BJ (cell line): ENCODE data around the gene MFSD2A. TPM values are rescaled to one million over a fixed set of nuclear protein-coding genes. Genes with fewer than 3 reads are reported as not detected.

Source experiments
- CTCF ChIA-PET: fragments of 350-600 bp; formaldehyde crosslinking; extraction: SDS; loops from one replicate; lab custom pipeline; 2021; ENCODE audit warnings: antibody characterized with exemption, inconsistent platforms; lab: Yijun Ruan, JAX
- POLR2A ChIA-PET: fragments of 300-600 bp; sonication (Branson Sonifier 250); formaldehyde crosslinking; extraction: SDS; loops from one replicate; lab custom pipeline; 2021; ENCODE audit warnings: antibody characterized with exemption; lab: Charles Lee
- DNase-seq: peaks from one replicate; pipeline ENCODE4 v3.0.0-alpha.2; 2011; ENCODE audit warnings: low read depth
- H3K27me3 ChIP-seq: 2 replicates; pipeline ENCODE4 v1.6.0; 2011; ENCODE audit warnings: low read length; ENCODE audit not compliant: control insufficient read depth, insufficient read depth
- H3K36me3 ChIP-seq: 2 replicates; pipeline ENCODE4 v1.5.1; 2011; ENCODE audit warnings: low read length; ENCODE audit not compliant: control insufficient read depth, insufficient read depth
- H3K4me3 ChIP-seq: 2 replicates; pipeline ENCODE4 v1.5.1; 2011; ENCODE audit warnings: low read depth, mild to moderate bottlenecking, control low read depth, low read length
- polyA plus RNA-seq: library from polyadenylated mRNA; depleted of rRNA; stranded (reverse); fragments of >200 nt; gene quantifications from 2 replicates; pipeline ENCODE4 v1.2.3, GENCODE V29; 2011
- TF ChIP-seq, protein P1 (sequence below): IDR thresholded peaks from 2 replicates; pipeline ENCODE4 v1.5.1; 2011; ENCODE audit warnings: low read depth, mild to moderate bottlenecking, control low read depth, inconsistent platforms, low read length, moderate library complexity; ENCODE audit not compliant: insufficient read depth

Gene MFSD2A
- polyA plus RNA-seq, 1 experiment = 2.0 TPM

DNA sequence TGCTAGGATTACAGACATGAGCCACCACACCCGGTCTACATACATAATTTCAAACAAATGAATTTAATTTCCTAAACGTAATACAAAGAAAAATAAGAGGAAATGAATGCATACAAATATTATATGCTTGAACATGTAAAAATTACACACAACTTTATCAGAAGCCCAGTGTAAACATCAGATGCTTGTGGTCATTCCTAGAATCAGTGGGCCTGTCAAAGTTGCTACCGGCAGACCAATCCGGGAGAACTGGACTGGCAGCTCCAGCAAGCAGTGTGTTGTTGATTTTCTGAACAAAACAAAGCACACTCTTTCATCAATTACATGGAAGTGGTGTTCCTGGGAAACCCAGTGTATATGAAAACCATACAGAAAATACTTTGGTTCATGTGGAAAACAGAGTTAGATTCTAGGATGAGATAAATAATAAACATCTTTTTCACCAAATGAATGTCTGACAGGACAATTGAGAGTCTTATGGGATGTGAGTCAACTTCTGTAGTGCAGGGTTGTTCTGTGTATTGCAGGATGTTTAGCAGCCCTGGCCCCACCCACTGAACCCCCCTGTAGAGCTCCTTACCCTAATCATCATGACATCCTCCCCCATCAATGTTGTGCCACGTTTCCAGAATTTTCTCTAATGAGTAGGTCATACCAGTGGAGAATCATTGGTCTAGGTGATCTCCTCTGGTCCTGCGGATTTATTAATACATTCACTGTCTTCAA is 33.8 kb downstream of the MFSD2A start:
- CTCF ChIA-PET = interaction anchor here (1.5 kb wide), 1 partner anchor 44 kb away, joined by 4 read pairs; no protein-coding TSS in a partner anchor
- TF ChIP-seq, protein P1, sequence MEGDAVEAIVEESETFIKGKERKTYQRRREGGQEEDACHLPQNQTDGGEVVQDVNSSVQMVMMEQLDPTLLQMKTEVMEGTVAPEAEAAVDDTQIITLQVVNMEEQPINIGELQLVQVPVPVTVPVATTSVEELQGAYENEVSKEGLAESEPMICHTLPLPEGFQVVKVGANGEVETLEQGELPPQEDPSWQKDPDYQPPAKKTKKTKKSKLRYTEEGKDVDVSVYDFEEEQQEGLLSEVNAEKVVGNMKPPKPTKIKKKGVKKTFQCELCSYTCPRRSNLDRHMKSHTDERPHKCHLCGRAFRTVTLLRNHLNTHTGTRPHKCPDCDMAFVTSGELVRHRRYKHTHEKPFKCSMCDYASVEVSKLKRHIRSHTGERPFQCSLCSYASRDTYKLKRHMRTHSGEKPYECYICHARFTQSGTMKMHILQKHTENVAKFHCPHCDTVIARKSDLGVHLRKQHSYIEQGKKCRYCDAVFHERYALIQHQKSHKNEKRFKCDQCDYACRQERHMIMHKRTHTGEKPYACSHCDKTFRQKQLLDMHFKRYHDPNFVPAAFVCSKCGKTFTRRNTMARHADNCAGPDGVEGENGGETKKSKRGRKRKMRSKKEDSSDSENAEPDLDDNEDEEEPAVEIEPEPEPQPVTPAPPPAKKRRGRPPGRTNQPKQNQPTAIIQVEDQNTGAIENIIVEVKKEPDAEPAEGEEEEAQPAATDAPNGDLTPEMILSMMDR = no peak
- H3K36me3 ChIP-seq = no peaks in the 10 kb centered on the region
- no peak for DNase-seq
- H3K4me3 ChIP-seq = no peak overlapping the region
- H3K27me3 ChIP-seq = no peaks in the 10 kb centered on the region
- POLR2A ChIA-PET = no interaction called here

DNA sequence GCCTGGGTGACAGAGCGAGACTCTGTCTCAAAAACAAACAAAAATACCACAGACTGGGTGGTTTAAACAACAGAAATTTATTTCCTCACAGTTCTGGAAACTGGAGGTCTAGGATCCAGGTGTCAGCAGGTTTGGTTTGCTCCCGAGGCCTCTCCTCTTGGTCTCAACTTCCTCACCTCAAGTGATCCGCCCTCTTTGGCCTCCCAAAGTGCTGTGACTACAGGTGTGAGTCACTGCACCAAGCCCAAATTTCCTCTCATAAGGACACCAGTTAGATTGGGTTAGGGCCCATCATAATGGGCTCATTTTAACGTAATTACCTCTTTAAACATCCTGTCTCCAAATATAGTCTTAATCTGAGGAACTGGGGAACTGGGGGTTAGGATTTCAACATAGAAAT is 35.5 kb downstream of the MFSD2A start:
- CTCF ChIA-PET = interaction anchor here (1.5 kb wide), 1 partner anchor 42 kb away, joined by 4 read pairs; no protein-coding TSS in a partner anchor
- no peaks in the 10 kb centered on the region for H3K36me3 ChIP-seq
- TF ChIP-seq, protein P1 = no peak
- H3K4me3 ChIP-seq = no peak overlapping the region
- POLR2A ChIA-PET = no interaction called here
- no peaks in the 10 kb centered on the region for H3K27me3 ChIP-seq
- no peak for DNase-seq

DNA sequence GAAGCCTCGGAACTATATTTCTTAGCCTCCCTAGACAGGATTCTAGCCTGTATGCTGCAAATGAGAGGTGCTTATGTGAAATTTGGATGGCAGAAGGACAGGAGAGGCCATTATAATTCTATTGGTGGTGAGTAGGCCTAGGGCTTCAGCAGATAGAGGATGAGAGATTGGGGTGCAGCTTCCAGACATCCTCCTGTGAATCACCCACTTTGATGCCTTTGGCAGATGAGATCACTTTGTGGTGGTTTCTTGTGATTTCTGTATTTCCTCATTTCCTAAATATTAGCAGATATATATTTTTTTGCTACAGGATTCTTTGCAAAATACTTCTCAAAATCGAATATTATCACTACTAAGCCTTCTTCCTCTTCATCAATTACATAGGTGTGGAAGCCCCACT is 37.3 kb downstream of the MFSD2A start:
- ChIA-PET CTCF (interaction anchor here (1.4 kb wide), 1 partner anchor 19 kb away, joined by 5 read pairs; no protein-coding TSS in a partner anchor), POLR2A (no interaction called here)
- TF ChIP-seq, protein P1 = no peak
- Histone ChIP-seq H3K36me3 (no peaks in the 10 kb centered on the region), H3K27me3 (no peaks in the 10 kb centered on the region), H3K4me3 (no peak overlapping the region)
- DNase-seq = no peak

DNA sequence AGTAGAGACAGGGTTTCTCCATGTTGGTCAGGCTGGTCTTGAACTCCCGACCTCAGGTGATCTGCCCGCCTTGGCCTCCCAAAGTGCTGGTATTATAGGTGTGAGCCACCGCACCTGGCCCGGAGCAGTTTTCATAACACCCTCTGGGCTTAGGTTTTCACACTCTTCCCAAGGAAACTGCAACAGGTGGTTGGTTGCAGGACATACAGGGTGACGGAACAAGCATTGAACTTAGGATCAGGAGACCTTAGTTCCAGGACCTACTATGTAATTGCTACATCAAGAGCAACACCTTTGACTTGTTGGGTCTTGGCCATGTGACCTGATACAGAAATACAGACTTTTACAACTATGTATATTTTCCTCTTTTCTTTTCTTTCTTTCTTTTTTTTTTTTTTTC is 37.9 kb downstream of the MFSD2A start:
- Histone ChIP-seq H3K27me3 (no peaks in the 10 kb centered on the region), H3K36me3 (no peaks in the 10 kb centered on the region), H3K4me3 (no peak overlapping the region)
- no peak for DNase-seq
- TF ChIP-seq, protein P1 = no peak
- ChIA-PET CTCF (no interaction called here), POLR2A (no interaction called here)

DNA sequence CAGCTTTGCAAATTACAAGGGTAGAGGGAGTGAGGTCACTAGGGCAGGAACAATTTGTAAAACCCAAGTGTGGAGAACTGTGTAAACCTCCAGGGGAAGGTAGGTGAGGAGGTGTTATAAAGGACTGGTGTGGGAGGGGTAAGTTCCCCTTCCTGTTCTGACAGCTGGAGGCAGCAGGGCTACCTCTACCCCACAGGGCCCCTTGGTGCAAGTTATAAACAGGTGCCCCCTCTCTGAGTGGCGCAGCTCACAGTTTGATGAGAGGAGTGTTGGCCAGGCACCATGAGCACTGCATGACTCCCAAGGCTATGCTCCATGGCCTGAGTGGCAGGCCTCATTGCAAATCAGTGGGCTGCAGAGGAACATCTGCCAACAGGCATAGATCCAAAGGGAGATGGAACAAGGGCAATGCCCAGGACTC is 41.0 kb downstream of the MFSD2A start:
- H3K36me3 ChIP-seq = no peaks in the 10 kb centered on the region
- no peak overlapping the region for H3K4me3 ChIP-seq
- no peaks in the 10 kb centered on the region for H3K27me3 ChIP-seq
- ChIA-PET CTCF (no interaction called here), POLR2A (no interaction called here)
- TF ChIP-seq, protein P1 = no peak
- DNase-seq = no peak
